Measurements from ENCODE around the gene ANO9.
"Not testable (repeated sequence)": the region's sequence is repeated elsewhere in the genome, so short reads cannot be mapped to it uniquely, and the experiment has no call there.

Gene ANO9

DNA sequence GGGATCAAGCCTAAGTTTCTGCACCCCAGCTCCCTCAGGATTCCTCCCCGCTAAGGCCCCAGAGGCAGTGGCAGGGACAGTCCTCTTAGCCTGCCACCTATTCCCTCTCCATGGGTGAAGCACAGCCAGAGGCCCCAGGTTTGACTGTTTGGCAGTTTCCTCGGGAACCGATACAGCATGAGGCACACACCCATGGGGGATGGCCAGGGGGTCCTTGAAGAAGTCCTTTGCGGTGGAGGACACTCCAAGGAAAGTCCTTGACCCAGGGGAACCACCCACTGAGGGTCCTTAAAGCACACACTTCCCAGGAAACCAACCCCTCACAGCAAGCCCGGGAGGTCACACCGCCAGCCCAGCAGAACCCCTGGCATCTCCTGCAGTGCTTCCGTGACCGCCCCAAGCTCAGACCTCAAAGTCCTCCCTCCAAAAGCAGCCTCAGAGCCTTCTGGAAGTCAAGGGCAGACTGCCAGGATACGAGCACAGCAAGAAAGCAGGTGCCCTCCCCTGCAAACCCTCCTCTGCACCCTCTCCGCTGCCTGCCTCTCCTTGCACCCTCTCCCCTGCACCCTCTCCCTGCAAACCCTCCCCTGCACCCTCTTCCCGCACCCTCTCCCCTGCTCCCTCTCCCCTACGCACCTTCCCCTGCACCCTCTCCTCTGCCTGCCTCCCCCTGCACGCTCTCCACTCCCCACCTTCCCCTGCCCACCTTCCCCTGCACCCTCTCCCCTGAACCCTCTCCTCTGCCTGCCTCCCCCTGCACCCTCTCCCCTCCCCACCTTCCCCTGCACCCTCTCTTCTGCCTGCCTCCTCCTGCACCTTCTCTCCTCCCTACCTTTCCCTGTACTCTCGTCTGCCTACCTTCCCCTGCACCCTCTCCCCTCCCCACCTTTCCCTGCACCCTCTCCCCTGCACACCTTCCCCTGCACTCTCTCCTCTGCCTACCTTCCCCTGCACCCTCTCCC lies 28.4 kb downstream of the ANO9 start:
- no peak for DNase-seq

DNA sequence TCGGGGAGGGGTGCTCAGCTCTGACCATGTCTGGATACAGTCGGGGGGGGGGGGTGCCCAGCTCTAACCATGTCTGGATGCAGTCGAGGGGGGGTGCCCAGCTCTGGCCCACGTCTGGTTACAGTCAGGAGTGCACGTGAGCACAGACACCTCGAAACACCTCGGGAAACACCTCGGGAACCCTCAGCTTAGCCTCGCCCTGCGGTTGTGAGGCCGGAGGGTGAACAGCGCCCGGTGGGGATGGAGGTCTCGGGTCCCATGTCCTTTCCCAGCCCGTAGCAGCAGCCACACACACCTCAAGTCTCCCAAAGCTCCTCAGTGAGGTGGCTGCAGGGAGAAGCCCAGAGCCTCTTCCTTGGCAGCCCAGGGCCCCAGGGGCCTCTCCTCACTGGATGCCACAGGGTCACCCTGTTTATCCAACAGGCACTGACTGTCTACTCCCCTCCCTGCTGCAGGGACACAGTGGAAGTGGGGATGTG lies 29.1 kb downstream of the ANO9 start:
- DNase-seq = no peak

DNA sequence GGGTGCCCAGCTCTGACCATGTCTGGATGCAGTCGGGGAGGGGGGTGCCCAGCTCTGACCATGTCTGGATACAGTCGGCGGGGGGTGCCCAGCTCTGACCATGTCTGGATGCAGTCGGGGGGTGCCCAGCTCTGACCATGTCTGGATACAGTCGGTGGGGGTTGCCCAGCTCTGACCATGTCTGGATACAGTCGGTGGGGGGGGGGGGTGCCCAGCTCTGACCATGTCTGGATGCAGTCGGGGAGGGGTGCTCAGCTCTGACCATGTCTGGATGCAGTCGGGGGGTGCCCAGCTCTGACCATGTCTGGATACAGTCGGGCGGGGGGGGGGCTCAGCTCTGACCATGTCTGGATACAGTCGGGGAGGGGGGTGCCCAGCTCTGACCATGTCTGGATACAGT lies 30.3 kb downstream of the ANO9 start:
- not testable (repeated sequence) for DNase-seq

DNA sequence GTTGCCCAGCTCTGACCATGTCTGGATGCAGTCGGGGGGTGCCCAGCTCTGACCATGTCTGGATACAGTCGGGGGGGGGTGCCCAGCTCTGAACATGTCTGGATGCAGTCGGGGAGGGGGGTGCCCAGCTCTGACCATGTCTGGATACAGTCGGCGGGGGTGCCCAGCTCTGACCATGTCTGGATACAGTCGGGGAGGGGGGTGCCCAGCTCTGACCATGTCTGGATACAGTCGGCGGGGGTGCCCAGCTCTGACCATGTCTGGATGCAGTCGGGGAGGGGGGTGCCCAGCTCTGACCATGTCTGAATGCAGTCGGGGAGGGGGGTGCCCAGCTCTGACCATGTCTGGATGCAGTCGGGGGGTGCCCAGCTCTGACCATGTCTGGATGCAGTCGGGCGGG lies 31.1 kb downstream of the ANO9 start:
- not testable (repeated sequence) for DNase-seq

DNA sequence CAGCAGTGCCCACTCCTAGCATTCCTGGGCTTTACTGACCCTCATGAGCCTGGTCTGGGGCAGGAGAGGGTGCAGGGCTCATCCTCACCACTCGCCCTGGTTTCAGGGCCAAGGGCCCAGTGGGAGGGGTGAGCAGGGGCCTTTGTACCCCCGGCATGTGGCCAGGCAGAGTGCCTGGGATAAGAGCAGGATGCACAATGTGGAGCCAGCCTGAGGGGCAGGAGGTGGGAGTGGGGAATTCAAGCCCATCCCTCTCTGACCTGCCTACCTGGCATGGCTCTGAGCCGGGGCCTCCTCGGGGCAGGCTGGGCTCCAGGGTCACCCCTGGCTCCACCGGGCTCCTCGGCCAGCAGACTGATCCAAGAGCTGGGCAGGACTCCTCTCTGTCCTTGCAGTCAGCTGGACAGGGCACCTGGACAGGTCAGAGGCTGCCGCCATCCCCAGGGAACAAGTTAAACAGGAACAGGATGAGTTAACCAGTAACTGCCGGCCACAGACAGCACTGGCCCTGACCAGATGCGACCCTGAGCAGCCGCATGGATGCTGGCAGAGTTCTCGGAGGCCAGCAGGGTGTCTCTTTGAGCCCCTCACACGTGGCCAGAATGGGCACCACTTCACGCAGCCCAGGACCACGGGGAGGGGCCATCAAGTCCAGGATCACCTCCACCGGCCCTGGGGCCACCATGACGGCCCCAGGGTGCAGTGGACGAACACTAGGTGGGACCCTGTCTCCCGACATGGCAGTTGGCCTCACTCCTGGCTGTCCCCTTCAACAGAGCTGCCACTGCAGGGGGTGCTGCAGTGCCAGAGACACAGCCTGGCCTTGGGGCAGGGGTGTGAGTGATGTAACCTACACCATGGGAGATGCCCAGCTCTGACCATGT lies 32.0 kb downstream of the ANO9 start:
- DNase-seq = no peak

DNA sequence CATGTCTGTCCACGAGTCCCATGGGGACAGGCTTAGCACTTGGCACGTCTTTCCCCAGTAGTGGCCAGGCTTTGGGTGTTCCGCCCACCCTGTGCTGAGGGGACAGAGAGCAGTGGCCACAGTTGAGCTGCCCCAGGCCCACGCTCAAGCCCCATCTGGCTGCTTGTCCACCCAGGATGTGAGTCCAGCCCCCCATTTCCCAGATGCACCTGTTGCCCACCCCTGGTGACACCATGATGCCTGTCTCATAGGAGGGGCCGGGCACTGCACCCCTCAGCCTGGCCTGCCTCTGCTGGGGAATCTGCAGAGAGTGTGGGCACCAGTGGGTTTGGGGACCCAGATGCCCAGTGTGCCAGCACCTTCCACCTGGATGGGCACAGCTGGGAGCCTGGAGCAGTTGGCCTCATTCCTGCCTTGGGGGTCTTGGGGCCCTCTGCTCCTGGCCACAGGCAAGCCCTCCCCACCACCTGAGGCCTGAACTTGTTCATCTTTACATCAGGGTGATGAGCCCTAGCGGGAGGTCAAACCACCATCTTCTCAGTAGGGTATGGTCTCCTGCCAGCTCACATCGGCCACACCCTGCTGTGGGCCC lies 32.7 kb downstream of the ANO9 start:
- no peak for DNase-seq

DNA sequence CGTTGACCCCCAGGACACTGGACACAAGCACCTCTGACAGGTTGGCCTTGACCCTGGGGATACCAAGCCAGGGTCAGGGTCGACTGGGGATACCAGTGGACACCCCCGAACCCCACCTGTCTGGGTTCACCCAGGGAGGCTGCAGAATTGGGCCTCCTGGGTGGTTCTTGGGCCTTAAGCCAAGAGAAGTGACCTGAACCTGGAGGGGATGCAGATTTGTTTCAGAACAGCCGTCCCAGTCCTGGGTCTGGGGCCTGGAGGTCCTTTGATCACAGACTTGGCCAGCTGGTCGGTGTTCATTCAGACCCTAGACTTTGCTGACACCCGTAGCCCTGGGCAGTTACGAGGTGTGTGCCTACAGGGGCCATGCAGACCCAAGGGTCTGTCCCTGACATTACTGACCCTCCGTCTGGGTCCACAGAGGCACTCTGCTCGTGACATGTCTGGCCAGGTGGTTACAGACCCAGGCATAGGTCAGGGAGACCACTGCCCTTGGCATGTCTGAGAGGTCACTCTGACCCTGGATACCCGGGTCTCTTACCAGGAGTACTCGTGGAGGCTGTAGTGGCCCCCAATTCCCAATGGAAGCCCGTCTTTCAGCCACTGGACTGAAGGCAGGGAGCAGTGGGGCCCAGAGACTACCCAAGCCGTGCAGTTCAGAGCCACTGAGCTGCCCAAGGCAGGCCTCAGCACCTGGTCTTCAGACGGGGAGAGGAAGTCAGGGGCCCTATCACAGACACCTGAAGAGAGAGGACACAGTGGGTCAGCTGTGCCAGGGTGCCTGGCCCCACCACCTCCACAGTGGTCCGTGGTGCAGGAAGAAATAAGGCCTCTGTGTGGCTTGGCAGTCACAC lies 33.4 kb downstream of the ANO9 start:
- DNase-seq = no peak

DNA sequence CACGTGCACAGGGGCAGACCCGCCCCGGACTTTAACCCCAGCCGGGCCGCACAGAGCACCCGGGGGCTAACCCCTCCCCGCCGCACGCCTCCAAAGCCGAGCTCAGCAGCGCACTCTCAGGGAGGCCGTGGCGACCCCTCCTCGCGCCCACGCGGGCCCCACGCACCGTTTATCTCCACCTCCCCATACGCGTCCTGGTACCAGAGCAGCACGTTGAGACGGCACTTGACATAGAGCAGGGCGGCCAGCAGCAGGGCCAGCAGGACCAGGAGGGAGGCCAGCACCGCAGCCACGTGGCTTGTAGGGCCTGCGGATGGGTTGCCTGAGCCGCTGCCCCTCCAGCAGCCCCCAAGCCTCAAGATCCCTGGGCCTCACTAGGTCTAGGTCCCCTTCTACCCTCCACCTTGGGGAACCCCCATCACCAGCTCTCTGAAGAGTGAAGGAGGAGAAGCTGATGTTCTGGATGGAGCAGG lies 34.1 kb downstream of the ANO9 start:
- DNase-seq = no peak

DNA sequence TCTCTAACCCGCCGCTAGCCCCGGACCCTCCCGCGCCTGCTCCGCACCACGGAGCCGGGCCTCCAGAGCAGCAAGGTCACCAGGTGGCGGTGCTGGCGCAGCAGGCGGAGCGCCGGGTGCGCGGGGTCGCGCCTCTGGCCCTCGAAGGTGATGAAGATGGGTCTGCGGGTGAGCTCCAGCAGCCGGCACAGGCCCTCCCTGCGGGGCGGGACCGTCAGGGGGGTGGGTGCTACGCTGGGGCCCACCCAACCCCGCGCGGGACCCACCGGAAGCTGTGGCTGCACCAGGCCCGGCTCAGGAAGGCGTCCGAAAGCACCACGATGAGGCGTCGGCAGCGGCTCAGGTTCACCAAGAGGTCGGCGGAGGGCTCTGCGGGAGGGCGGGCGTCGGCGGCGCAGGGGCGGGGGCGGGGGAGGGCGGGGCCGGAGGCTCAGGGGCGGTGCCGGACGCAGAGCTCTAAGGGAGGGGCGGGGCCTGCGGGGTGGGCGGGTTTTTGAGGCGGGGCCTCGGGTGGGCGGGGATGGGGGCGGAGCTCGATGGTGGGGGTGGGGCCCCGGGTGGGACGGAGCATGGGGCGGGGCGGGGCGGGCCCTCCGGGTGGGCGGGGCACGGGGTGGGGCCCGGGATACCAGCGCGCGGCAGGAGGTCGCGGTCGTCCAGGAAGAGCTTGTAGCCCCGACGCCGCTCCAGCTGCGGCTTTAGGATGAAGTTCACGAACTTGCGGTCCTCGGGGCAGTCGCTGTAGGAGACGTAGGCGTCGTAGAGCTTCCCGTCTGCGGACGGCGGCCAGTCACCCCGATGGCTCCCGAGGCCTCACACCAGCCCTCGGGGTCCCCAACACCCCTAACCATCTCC lies 34.8 kb downstream of the ANO9 start:
- DNase-seq = peak; percentile 64 to 71

DNA sequence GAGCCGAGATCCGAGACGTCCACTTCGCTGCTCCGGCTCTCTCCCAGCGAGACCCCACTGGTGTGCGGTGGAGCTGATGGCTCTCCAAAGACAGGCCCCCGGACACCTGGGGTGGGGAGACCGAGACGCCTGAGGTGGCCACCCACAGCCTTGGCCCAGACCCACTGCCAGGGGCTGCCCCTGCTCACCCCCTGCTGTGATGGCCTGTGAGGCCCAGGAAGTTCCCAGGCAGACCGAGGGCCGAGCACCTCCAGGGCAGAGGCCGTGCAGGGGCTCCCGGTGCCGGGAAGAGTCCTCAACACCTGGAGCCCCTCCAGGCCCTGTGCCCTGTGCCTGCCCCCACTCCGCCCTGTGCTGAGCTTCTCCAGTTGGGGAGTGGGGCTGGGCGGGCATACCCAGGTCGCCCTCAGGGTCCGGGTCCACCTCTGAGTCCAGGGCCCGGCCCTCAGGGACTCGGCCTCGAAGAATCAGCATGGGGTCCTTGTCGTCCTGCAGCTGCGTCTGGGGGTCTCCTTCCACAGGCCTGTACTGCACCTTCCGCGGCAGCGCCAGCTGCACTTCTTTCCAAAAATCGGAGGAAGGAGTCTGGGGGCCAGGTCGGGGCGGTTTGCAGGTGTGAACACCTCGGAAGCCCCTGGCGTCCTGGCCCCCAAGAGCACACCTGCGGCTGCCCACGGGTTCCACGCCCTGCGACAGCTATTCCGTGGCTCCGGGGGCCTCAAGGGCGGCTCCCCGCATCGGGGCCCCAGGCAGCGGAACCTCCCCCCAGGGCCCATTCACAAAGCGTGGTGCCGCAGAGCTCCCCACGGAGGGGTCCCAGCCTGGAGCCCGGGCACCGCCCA lies 35.6 kb downstream of the ANO9 start:
- DNase-seq = no peak

DNA sequence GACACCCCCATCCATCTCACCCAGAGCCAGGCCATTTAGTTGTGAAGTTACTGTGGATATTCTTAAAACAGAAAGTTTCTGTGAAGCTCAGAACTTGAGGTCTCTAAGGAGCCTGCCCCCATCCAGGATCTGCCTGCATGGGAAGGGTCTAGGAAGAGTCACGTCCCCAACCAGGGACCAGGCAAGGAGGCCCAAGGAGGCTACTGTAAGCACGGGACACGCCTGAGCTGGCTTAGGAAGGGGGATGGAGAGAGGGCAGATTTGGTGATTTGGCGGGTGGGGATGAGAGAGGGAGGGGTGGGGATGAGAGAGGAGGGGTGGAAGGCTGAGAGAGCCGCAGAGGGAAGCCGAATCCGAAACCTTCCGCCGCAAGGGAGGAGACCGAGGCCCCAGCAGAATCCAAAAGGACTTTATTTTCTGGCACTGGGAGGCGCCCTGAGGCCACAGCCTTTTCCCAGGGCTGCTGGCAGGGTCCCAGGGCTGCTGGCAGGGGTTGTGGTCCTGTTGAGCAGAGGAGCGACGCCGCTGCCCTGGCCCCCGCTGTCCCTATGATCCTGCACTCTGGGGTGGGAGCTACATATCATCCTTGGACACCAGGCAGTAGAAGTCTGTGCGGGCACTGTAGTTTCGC lies 36.4 kb downstream of the ANO9 start:
- DNase-seq = no peak

DNA sequence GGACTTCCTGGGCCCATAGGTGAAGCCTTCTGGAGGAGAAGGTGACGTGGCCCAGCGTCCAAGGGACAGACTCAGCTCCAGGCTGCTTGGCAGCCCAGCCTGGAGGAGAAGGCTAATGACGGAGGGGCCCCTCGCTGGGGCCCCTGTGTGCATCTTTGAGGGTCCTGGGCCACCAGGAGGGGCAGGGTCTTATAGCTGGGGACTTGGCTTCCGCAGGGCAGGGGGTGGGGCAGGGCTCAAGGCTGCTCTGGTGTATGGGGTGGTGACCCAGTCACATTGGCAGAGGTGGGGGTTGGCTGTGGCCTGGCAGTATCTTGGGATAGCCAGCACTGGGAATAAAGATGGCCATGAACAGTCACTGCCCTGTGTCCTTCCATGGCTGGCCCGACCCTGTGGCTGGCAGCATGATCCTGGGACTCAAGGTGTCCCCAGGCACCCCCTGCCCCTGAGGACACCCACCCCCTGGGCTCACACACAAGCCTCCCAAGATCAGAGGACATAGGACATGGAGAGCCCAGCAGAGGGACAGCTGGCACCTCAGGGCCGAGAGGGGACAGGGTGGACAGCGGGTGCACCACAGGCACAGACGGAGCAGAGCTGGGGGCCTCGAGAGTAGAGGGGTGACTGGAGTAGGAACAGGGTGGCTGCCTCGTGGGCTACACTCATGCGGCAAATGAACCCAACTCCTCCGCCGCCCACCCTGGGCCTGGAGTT lies 37.1 kb downstream of the ANO9 start:
- no peak for DNase-seq

DNA sequence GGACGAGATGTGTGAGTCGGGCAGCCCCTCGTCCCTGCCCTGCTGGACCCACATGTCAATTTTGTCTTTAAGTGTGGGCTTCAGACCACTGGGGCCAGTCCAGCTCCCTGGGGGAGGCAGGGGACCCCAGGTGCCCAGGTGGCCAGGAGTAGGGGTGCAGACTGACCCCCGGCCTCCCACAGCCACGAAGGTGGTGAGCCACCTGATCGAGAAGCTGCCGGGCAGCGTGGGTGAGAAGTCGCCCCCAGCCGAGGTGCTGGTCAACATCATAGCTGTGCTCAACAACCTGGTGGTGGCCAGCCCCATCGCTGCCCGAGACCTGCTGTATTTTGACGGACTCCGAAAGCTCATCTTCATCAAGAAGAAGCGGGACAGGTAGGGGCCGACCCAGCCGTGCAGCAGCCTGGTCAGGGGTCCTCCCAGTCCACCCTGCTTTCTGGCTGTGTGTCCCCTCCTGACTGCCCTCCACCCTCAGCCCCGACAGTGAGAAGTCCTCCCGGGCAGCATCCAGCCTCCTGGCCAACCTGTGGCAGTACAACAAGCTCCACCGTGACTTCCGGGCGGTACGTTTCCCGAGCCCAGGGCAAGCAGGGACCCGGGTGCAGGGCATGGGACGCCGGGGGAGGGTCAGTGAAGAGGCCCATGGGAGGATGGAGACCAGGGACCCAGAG lies 37.9 kb downstream of the ANO9 start:
- DNase-seq = no peak

DNA sequence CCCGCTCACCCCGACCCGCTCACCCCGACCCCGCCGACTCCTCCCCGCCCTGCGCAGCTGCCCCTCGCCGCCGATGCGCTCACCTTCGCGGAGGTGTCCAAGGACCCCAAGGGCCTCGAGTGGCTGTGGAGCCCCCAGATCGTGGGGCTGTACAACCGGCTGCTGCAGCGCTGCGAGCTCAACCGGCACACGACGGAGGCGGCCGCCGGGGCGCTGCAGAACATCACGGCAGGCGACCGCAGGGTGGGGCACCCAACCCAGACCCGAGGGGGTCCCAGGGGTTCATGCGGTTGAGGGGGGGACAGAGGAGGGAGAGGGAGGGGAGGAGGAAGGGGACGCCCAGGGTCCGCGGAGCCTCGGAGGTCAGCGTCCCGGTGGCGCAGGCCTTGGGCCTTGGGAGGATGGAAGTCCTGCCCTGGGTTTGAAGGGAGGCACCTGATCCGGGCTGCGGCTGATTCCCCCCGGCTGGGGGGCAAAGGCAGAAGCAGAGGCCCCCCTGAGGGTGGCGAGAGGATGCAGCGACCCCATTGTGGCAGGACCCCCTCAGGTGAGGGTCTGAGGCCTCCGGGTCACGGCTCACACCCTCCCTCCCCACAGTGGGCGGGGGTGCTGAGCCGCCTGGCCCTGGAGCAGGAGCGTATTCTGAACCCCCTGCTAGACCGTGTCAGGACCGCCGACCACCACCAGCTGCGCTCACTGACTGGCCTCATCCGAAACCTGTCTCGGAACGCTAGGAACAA lies 38.6 kb downstream of the ANO9 start:
- DNase-seq = no peak

DNA sequence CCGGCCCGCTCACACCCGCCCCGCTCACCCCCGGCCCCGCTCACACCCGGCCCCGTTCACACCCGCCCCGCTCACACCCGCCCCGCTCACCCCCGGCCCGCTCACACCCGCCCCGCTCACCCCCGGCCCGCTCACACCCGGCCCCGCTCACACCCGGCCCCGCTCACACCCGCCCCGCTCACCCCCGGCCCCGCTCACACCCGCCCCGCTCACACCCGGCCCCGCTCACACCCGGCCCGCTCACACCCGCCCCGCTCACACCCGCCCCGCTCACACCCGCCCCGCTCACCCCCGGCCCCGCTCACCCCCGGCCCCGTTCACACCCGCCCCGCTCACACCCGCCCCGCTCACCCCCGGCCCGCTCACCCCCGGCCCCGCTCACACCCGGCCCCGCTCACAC lies 40.6 kb downstream of the ANO9 start:
- not testable (repeated sequence) for DNase-seq

DNA sequence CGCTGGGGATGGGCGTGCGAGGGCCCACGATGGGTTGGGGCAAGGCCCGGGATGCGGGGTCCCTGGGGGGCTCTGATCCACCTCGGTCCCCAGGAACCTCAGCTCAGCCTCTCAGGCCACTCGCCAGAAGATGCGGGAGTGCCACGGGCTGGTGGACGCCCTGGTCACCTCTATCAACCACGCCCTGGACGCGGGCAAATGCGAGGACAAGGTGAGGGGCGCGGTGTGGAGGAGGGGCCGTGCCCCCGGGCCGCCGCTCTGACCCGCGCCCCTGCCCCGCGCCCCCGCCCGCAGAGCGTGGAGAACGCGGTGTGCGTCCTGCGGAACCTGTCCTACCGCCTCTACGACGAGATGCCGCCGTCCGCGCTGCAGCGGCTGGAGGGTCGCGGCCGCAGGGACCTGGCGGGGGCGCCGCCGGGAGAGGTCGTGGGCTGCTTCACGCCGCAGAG lies 41.5 kb downstream of the ANO9 start:
- DNase-seq = no peak

DNA sequence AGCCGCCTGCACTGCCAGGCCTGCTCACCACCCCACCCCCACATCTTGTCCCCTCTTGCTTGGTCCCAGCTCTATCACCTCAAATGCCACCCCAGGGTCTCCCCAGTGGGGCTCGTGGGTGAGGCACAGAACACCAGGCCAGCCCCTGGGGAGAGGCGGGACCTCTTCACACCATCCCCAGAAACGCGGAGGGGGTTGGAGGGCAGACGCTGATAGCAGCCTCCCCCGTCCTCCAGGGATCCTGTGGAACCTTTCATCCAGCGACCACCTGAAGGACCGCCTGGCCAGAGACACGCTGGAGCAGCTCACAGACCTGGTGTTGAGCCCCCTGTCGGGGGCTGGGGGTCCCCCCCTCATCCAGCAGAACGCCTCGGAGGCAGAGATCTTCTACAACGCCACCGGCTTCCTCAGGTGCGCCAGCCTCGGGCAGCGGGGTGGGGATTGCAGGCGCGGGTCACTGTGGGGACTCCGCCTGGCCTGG lies 42.0 kb downstream of the ANO9 start:
- DNase-seq = no peak
